Right atrium auricular region (tissue), 2 donors: ENCODE measurements around the gene RGS6. TPM values are rescaled to one million over a fixed set of nuclear protein-coding genes. Genes with fewer than 3 reads are reported as not detected.

Experiments
- DNase-seq: peaks from one replicate; pipeline ENCODE4 v3.0.0-alpha.2; 2019; ENCODE audit warnings: low spot score
- H3K27ac ChIP-seq, 2 donors: fragments of 200-600 bp; sonication (generic); 1 replicate in 1 of 2; 2 replicates in 1 of 2; pipeline ENCODE4 v1.5.1; 2016 to 2019
- H3K27me3 ChIP-seq, 2 donors: fragments of 200-600 bp; sonication (generic); one replicate each; pipeline versions ENCODE4 v1.5.1 to v1.6.0; 2017 to 2019
- H3K36me3 ChIP-seq: fragments of 200-600 bp; sonication (generic); one replicate; pipeline ENCODE4 v1.5.1; 2016
- H3K4me1 ChIP-seq, 2 donors: fragments of 200-600 bp; sonication (generic); one replicate each; pipeline versions ENCODE4 v1.5.1 to v1.6.0; 2017 to 2019
- H3K4me3 ChIP-seq, 2 donors: fragments of 200-600 bp; sonication (generic); 1 replicate in 1 of 2; 2 replicates in 1 of 2; pipeline ENCODE4 v1.5.1; 2017 to 2019; ENCODE audit warnings: mild to moderate bottlenecking in 1 of 2, moderate library complexity in 1 of 2
- H3K9me3 ChIP-seq, 2 donors: fragments of 200-600 bp; sonication (generic); one replicate each; pipeline ENCODE4 v1.5.1; 2019
- CTCF ChIP-seq, 2 donors: fragments of 200-600 bp; sonication (generic); IDR thresholded peaks; one replicate each; pipeline ENCODE4 v1.5.1; 2019; ENCODE audit warnings: antibody characterized with exemption in 2 of 2
- total RNA-seq, 2 donors: library from RNA; depleted of rRNA; stranded (reverse); fragments of >200 nt; gene quantifications; one replicate each; pipeline ENCODE4 v1.1.0, GENCODE V29; 2016

The RGS6 gene
- total RNA-seq, 2 donors from 2014 or later = 12.1 to 13.1 TPM

- no peaks in the 10 kb centered on the region for H3K4me1 ChIP-seq
- no peak overlapping the region for H3K27ac ChIP-seq
- DNase-seq = no peak
- H3K36me3 ChIP-seq = no peaks in the 10 kb centered on the region
- no peak overlapping the region for H3K4me3 ChIP-seq
- H3K9me3 ChIP-seq = no peaks in the 10 kb centered on the region
- no peaks in the 10 kb centered on the region for H3K27me3 ChIP-seq
- no peak for TF ChIP-seq CTCF (IDR thresholded peaks at IDR 0.05)
Observed at GRCh38 chr14:72583316-72584272, 651.4 kb downstream of the RGS6 start.

- no peak overlapping the region for H3K4me3 ChIP-seq
- H3K27ac ChIP-seq = no peak overlapping the region
- H3K36me3 ChIP-seq = no peaks in the 10 kb centered on the region
- no peak for TF ChIP-seq CTCF (IDR thresholded peaks at IDR 0.05)
- no peaks in the 10 kb centered on the region for H3K4me1 ChIP-seq
- no peaks in the 10 kb centered on the region for H3K9me3 ChIP-seq
- H3K27me3 ChIP-seq = no peaks in the 10 kb centered on the region
- DNase-seq = no peak
Observed at GRCh38 chr14:72588521-72588920, 656.3 kb downstream of the RGS6 start.

- no peak for TF ChIP-seq CTCF (IDR thresholded peaks at IDR 0.05)
- Histone ChIP-seq H3K27me3 (no peaks in the 10 kb centered on the region), H3K27ac (no peak overlapping the region)
Observed at GRCh38 chr14:72589652-72590051, 657.4 kb downstream of the RGS6 start.

GRCh38 chr14:72590577-72590976 is 658.3 kb downstream of the RGS6 start:
- no peak overlapping the region for H3K27ac ChIP-seq
- H3K4me3 ChIP-seq = no peak overlapping the region
- no peaks in the 10 kb centered on the region for H3K4me1 ChIP-seq
- DNase-seq = no peak
- H3K36me3 ChIP-seq = no peaks in the 10 kb centered on the region
- no peaks in the 10 kb centered on the region for H3K27me3 ChIP-seq
- no peaks in the 10 kb centered on the region for H3K9me3 ChIP-seq
- no peak for TF ChIP-seq CTCF (IDR thresholded peaks at IDR 0.05)

More at GRCh38 chr14:72589652-72590051, 657.4 kb downstream of the RGS6 start:
- H3K9me3 ChIP-seq = no peaks in the 10 kb centered on the region
- H3K36me3 ChIP-seq = no peaks in the 10 kb centered on the region
- no peak for DNase-seq
- no peak overlapping the region for H3K4me3 ChIP-seq
- H3K4me1 ChIP-seq = no peaks in the 10 kb centered on the region

GRCh38 chr14:72591391-72591790 is 659.2 kb downstream of the RGS6 start:
- Histone ChIP-seq H3K9me3 (no peaks in the 10 kb centered on the region), H3K27ac (no peak overlapping the region), H3K27me3 (no peaks in the 10 kb centered on the region), H3K36me3 (no peaks in the 10 kb centered on the region), H3K4me3 (no peak overlapping the region), H3K4me1 (no peaks in the 10 kb centered on the region)
- no peak for TF ChIP-seq CTCF (IDR thresholded peaks at IDR 0.05)
- DNase-seq = no peak
